Parathyroid adenoma (tissue), 2 donors: ENCODE measurements around the gene TGM5.

Experiments
- H2AFZ ChIP-seq: fragments of 300-600 bp; sonication (generic); one replicate; pipeline ENCODE4 v1.7.0; 2017; ENCODE audit warnings: antibody characterized with exemption, mild to moderate bottlenecking
- H3K27ac ChIP-seq: fragments of 300-600 bp; sonication (generic); one replicate; pipeline ENCODE4 v1.7.0; 2017
- H3K27me3 ChIP-seq: fragments of 300-600 bp; sonication (generic); one replicate; pipeline ENCODE4 v1.7.0; 2017; ENCODE audit warnings: low read length; ENCODE audit not compliant: control insufficient read depth, insufficient read depth
- H3K36me3 ChIP-seq: fragments of 300-600 bp; sonication (generic); one replicate; pipeline ENCODE4 v1.7.0; 2017; ENCODE audit warnings: low read length; ENCODE audit not compliant: control insufficient read depth, insufficient read depth
- H3K4me1 ChIP-seq: fragments of 300-600 bp; sonication (generic); one replicate; pipeline ENCODE4 v1.7.0; 2017; ENCODE audit warnings: control low read depth
- H3K4me2 ChIP-seq: fragments of 300-600 bp; sonication (generic); one replicate; pipeline ENCODE4 v1.7.0; 2017; ENCODE audit warnings: low read length
- H3K4me3 ChIP-seq: fragments of 300-600 bp; sonication (generic); one replicate; pipeline ENCODE4 v1.7.0; 2017; ENCODE audit warnings: low read depth, low read length
- H3K79me2 ChIP-seq: fragments of 300-600 bp; sonication (generic); one replicate; pipeline ENCODE4 v1.7.0; 2017; ENCODE audit warnings: control low read depth
- H3K9ac ChIP-seq: fragments of 300-600 bp; sonication (generic); one replicate; pipeline ENCODE4 v1.7.0; 2017; ENCODE audit warnings: mild to moderate bottlenecking
- H3K9me3 ChIP-seq: fragments of 300-600 bp; sonication (generic); one replicate; pipeline ENCODE4 v1.7.0; 2017; ENCODE audit warnings: low read length; ENCODE audit not compliant: control insufficient read depth
- CTCF ChIP-seq: fragments of 300-600 bp; sonication (generic); IDR thresholded peaks from one replicate; pipeline ENCODE4 v1.7.0; 2017; ENCODE audit warnings: antibody characterized with exemption, mild to moderate bottlenecking
- donor health status: primary hyperparathyroidism.

The TGM5 gene

GRCh38 chr15:43280996-43281395 lies 14.3 kb upstream of the TGM5 start:
- Histone ChIP-seq H3K4me3 (no peak overlapping the region), H3K9ac (no peak overlapping the region), H3K27ac (no peak overlapping the region), H3K9me3 (no peaks in the 10 kb centered on the region), H3K4me2 (no peak overlapping the region), H3K36me3 (no peaks in the 10 kb centered on the region), H3K4me1 (no peaks in the 10 kb centered on the region), H3K79me2 (no peaks in the 10 kb centered on the region), H2AFZ (no peak overlapping the region), H3K27me3 (no peaks in the 10 kb centered on the region)
- no peak for TF ChIP-seq CTCF

- H3K4me3 ChIP-seq: no peak overlapping the region
- no peaks in the 10 kb centered on the region for H3K36me3 ChIP-seq
- TF ChIP-seq CTCF: no peak
- no peaks in the 10 kb centered on the region for H3K9me3 ChIP-seq
- no peaks in the 10 kb centered on the region for H3K79me2 ChIP-seq
- H3K27ac ChIP-seq: no peak overlapping the region
- no peak overlapping the region for H3K9ac ChIP-seq
- H3K27me3 ChIP-seq: no peaks in the 10 kb centered on the region
- no peak overlapping the region for H2AFZ ChIP-seq
- no peaks in the 10 kb centered on the region for H3K4me1 ChIP-seq
- H3K4me2 ChIP-seq: no peak overlapping the region
These were observed 12.8 kb upstream of the TGM5 start for GRCh38 chr15:43279496-43279895.

GRCh38 chr15:43278869-43279268 lies 12.1 kb upstream of the TGM5 start:
- no peaks in the 10 kb centered on the region for H3K4me1 ChIP-seq
- no peak overlapping the region for H3K9ac ChIP-seq
- no peaks in the 10 kb centered on the region for H3K9me3 ChIP-seq
- no peak overlapping the region for H2AFZ ChIP-seq
- no peaks in the 10 kb centered on the region for H3K36me3 ChIP-seq
- TF ChIP-seq CTCF: no peak
- no peak overlapping the region for H3K4me3 ChIP-seq
- H3K27me3 ChIP-seq: no peaks in the 10 kb centered on the region
- H3K4me2 ChIP-seq: no peak overlapping the region
- H3K79me2 ChIP-seq: no peaks in the 10 kb centered on the region
- H3K27ac ChIP-seq: no peak overlapping the region

- Histone ChIP-seq H3K36me3 (no peaks in the 10 kb centered on the region), H3K27ac (no peak overlapping the region)
These were observed 11.2 kb upstream of the TGM5 start for GRCh38 chr15:43277901-43278300.

More at GRCh38 chr15:43277901-43278300, 11.2 kb upstream of the TGM5 start:
- H3K79me2 ChIP-seq: no peaks in the 10 kb centered on the region
- H3K9me3 ChIP-seq: no peaks in the 10 kb centered on the region
- H3K9ac ChIP-seq: no peak overlapping the region
- H3K27me3 ChIP-seq: no peaks in the 10 kb centered on the region
- no peak overlapping the region for H2AFZ ChIP-seq
- H3K4me3 ChIP-seq: no peak overlapping the region
- no peak for TF ChIP-seq CTCF
- no peaks in the 10 kb centered on the region for H3K4me1 ChIP-seq
- no peak overlapping the region for H3K4me2 ChIP-seq
